DLD1 (cell line): ENCODE measurements around the gene MAMSTR.

Source experiments
- in situ Hi-C: cut with HindIII; loops from 2 replicates; pipeline ENCODE4 v1.10.0; 2017; ENCODE audit warnings: low sequenced_read_pairs

Gene MAMSTR

GRCh38 chr19:48665786-48666185, 53.7 kb downstream of the MAMSTR start:
- in situ Hi-C loops = no loop called here

GRCh38 chr19:48664476-48664875, 55.0 kb downstream of the MAMSTR start:
- in situ Hi-C loops = no loop called here

GRCh38 chr19:48663667-48664066, 55.9 kb downstream of the MAMSTR start:
- in situ Hi-C loops = no loop called here
